GM23338 (cell line): ENCODE measurements around the gene CAPN10.

ENCODE experiments used
- EZH2 ChIP-seq: fragments of 200-600 bp; sonication (generic); IDR thresholded peaks from one replicate; pipeline ENCODE4 v1.8.0; 2017; ENCODE audit warnings: antibody characterized with exemption, mild to moderate bottlenecking, low read depth; ENCODE audit not compliant: unreplicated experiment
- POLR2AphosphoS5 ChIP-seq: IDR thresholded peaks from 2 replicates; pipeline ENCODE4 v1.6.1; 2016; ENCODE audit warnings: antibody characterized with exemption, low read depth
- TF ChIP-seq, protein P1 (sequence below), 2 experiments: fragments of 200-600 bp in 1 of 2; sonication (generic) in 1 of 2; conservative IDR thresholded peaks; 2 replicates each; pipeline versions ENCODE4 v1.5.1 to v1.6.1; 2016 to 2017; ENCODE audit warnings: antibody characterized with exemption in 2 of 2, low read depth in 2 of 2, mild to moderate bottlenecking in 2 of 2, moderate library complexity in 1 of 2

DNA sequence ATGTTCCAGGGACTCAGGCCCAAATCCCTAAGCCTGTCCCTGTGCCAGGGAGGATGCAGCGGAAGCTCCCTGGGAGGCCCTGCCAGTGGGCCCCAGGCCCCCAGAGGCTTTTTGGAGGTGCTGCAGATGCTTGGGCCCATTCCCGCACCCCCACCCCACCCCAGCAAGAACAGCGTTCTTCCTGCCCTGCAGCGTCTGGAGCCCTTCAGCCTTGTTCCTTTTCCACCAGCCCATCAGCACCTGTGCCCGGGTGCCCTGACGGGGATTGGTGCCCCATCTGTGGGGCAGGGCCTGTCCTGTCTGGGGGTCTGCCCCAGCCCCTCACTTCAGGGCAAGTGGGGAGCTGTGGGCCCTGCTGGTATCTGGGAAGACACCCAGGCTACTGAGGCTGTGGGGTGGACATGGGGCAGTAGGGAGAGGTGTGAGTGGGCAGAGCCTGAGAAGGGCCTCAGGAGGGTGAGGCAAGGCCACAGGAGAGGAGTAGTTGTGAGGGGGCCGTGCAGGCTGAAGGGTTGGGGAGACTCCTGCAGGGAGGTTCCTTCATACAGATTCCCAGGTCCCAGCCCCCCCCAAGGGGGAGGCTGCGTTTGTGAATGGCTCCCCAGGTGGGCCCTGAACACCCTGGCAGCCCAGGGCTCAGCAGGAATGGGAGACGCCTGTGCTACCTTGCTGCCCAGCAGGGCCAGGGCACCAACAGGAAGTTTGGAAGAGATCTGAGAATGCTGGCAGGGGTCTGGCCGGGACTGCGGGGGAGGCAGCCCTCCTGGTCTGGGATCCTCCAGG lies 15.8 kb upstream of the CAPN10 start:
- no peak for TF ChIP-seq POLR2AphosphoS5
- TF ChIP-seq, protein P1, sequence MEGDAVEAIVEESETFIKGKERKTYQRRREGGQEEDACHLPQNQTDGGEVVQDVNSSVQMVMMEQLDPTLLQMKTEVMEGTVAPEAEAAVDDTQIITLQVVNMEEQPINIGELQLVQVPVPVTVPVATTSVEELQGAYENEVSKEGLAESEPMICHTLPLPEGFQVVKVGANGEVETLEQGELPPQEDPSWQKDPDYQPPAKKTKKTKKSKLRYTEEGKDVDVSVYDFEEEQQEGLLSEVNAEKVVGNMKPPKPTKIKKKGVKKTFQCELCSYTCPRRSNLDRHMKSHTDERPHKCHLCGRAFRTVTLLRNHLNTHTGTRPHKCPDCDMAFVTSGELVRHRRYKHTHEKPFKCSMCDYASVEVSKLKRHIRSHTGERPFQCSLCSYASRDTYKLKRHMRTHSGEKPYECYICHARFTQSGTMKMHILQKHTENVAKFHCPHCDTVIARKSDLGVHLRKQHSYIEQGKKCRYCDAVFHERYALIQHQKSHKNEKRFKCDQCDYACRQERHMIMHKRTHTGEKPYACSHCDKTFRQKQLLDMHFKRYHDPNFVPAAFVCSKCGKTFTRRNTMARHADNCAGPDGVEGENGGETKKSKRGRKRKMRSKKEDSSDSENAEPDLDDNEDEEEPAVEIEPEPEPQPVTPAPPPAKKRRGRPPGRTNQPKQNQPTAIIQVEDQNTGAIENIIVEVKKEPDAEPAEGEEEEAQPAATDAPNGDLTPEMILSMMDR (conservative IDR thresholded peaks at IDR 0.05; ENCODE audit: low read depth in 2 of 2): no peak
- no peak for TF ChIP-seq EZH2
